HFF-Myc (cell line): ENCODE results near the gene SOX13.

Experiments
- DNase-seq: peaks from one replicate; pipeline ENCODE4 v3.0.0-alpha.2; 2011; ENCODE audit warnings: low read depth; ENCODE audit errors: extremely low read depth
- H3K4me3 ChIP-seq: replicated peaks from 2 replicates; pipeline ENCODE4 v1.5.1; 2011; ENCODE audit warnings: low read depth, mild to moderate bottlenecking, control low read depth, low read length
- CTCF ChIP-seq: IDR thresholded peaks from 2 replicates; pipeline ENCODE4 v1.5.1; 2012; ENCODE audit warnings: mild to moderate bottlenecking, low read depth, low read length, control low read depth; ENCODE audit errors: missing control alignments

Gene SOX13

DNA sequence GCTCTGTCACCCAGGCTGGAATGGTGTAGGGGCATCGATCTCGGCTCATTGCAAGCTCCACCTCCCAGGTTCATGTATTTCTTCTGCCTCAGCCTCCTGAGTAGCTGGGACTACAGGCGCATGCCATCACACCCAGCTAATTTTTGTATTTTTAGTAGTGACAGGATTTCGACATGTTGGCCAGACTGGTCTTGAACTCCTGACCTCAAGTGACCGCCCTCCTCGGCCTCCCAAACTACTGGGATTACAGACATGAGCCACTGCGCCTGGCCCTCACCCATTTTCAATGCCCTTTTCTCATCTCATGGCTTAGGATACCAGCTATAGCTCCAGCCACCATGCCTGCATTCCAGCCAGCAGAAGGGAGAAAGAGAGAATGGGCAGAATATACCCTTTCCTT, 12.9 kb upstream of the SOX13 start:
- no peak for TF ChIP-seq CTCF
- no peak for DNase-seq
- H3K4me3 ChIP-seq: no peak overlapping the region

DNA sequence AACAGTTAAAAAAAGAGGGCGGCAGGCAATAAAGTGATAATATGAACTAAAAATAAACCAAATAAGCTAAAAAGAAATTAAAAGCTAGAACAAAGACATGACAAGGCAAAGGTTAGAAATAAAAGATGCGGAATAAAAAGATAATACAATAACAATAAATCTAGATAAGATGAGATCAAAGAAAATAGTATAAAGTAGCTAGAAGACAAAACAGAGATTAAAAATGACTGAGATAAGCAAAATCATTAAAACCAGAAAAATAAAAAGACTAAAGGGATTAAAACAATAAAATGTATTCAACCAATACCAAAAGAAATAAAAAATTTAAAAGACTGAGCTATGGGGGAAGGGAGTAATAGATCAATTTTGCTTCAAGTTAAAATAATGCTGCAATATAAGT, 10.8 kb upstream of the SOX13 start:
- DNase-seq: no peak
- no peak for TF ChIP-seq CTCF
- no peak overlapping the region for H3K4me3 ChIP-seq

- TF ChIP-seq CTCF: no peak
- H3K4me3 ChIP-seq: no peak overlapping the region
- no peak for DNase-seq
Measured at GRCh38 chr1:204065174-204065985, 7.5 kb upstream of the SOX13 start.

- no peak for DNase-seq
- no peak overlapping the region for H3K4me3 ChIP-seq
- no peak for TF ChIP-seq CTCF
Measured at GRCh38 chr1:204065986-204066300, 7.0 kb upstream of the SOX13 start.

GRCh38 chr1:204067935-204068334, 5.0 kb upstream of the SOX13 start:
- H3K4me3 ChIP-seq: no peak overlapping the region
- no peak for TF ChIP-seq CTCF
- DNase-seq: no peak

DNA sequence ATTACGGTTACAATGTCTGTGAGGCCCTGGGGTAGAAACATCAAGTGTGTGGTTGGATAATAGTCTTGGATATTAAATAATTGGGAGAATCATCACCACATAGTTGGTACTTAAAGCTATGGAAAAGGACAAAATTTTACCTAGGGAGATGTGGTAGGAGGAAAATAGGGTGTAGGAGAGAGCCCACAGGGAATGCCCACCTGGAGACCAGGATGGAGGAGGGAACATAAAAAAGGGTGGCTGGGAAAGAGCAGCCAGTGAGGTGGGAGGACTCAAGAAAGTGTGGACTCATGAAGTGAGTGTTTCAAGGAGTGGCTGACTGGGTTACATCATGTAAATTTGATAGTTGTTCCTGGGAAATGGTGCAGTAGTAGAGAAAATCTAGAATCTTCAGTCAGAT, 3.0 kb upstream of the SOX13 start:
- H3K4me3 ChIP-seq: no peak overlapping the region
- TF ChIP-seq CTCF: no peak
- DNase-seq: no peak

- no peak overlapping the region for H3K4me3 ChIP-seq
- no peak for DNase-seq
- no peak for TF ChIP-seq CTCF
Measured at GRCh38 chr1:204070895-204071294, 2.0 kb upstream of the SOX13 start.
